Cerebellar nuclear complex (tissue), 1 donor: ENCODE data around the gene NBPF3.

Experiments used
- DNase-seq, 2 experiments: peaks; one replicate each; lab custom pipeline; 2025; lab: John Stamatoyannopoulos, UW

The NBPF3 gene

DNA sequence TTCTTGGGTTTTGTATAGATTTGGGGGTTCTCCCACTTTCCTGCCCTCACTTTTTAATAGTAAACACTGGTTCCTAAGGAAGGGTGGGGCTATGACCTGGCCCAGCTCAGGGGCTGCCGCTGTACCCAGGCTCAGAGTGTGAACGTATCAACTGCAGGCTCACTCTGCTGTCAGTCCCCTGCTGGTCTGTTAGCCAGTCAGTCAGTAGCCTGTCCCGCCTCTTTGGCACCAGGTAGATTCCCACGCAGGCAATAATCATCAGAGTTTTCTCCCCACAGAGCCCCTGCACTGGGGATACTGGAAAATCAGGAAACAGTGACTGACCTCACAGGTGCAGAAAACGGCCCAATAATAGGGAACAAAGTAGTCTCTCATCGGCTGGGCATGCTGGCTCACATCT is 54.3 kb downstream of the NBPF3 start:
- DNase-seq, result no peak

DNA sequence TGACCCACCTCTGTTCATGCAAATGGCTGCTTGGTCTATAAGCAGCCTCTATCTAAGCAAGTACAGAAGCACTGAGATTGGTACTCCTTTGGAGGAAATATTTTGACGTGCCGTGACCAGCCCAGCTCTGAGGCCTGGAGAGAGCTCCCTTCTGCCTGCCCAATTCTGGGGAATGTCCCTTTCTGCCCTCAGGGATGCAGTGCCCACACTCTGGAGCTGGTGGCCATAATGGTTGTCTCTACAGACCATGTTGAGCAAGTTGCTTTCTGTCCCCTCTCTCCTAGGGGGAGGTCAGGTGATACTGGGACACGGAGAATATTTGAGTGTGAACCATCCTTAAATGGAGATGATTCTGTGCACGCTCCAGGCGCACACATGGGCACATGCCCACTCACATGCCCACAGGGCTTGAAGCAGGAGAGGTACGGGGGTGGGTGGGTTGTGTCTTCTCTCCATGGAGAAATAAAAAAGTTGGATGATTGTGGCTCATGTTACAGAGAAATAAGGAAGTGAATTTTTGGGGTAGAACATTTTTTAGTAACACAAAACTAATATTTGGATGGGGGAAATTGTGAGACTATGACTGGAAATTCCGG is 55.4 kb downstream of the NBPF3 start:
- DNase-seq, result no peak

DNA sequence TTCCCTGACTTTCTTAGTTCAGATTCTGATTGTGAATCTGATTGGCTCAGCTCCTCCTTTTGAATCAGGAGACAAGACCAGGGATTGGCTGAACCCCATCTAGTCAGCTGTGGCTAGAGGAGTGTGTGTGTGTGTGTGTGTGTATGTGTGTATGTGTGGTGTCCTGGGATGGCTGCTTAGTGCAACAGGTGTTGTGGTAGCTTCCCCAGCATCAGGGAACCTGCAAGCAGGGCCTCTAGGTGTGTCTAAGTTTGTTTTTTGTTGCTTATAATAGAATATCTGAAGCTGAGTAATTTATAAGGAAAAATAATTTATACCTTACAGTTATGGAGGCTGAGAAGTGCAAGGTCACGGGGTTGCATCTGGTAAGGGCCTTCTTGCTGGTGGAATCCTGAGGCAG is 56.1 kb downstream of the NBPF3 start:
- no peak for DNase-seq

DNA sequence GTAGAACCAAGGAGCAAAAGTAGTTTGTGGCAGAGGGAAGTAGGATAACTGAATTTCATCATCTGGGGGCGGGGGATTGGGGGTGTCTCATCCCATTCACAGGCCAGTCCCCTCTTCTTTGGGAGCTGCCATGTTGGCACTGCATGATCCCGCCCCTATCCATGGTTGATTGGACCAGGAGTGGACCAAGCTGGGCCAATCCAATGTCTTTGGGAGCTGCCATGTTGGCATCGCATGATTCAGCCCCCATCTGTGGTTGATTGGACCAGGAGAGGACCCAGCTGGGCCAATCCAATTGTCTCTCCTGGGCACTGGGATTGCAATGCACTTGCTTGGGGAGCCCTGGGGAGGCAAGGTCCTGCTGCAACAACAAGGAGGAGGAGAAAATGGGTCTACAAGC is 56.9 kb downstream of the NBPF3 start:
- no peak for DNase-seq

DNA sequence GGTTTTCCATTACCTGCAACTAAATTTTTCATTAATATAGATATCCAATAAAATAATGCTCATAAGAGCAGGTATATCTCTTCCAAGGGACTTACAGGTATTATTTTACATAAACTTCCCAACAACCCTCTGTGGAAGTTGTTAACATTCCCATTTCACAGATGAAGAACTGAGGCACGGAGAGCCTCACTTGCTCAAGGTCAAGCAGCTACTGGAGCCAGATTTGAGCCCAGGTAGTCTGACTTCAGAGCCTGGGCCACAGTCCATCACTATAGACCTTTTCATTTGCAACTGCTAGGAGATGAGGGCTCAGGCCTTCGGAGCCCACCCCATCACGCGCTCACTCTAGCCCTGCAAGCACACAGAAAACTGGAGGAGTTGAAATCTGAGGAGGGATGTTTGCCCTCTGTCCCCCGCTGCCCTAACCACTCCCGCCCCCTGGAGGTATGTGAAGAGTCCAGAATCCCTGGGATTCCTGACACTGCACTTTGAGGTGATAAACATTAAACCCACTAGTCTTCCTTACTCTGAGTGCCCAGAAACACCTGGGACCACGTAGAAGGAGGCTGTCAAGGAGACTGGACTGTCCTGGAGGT is 57.6 kb downstream of the NBPF3 start:
- DNase-seq, result no peak

DNA sequence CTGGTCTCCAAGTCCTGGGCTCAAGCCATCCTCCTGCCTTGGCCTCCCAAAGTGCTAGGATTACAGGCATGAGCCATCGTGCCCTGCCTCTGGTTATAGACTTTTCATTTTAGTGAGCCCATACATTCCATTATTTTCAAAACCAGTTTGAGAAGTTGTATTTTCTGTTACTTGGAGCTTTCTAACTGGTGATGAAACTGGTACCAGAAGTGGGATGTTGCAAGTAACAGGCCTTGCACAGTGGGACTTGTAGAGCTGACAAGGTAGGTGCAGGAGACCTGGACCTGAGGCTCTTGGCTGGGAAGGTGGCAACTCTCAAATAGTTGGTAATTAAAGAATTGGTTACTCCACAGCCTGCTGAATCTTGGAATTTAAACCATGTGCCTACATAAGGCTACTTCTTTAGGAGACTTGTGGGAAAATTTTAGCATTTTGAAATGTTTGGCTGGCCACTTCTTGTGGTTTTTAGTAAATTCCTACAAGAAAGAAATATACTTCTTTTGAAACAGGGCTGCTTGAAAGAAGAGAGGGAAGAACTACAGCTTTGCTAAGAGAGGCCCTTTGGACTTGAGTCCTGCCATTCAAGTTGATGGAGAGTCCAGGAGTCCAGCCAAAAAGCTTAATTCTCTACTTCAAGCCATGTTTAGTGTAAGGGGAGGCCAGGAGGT is 59.5 kb downstream of the NBPF3 start:
- no peak for DNase-seq

DNA sequence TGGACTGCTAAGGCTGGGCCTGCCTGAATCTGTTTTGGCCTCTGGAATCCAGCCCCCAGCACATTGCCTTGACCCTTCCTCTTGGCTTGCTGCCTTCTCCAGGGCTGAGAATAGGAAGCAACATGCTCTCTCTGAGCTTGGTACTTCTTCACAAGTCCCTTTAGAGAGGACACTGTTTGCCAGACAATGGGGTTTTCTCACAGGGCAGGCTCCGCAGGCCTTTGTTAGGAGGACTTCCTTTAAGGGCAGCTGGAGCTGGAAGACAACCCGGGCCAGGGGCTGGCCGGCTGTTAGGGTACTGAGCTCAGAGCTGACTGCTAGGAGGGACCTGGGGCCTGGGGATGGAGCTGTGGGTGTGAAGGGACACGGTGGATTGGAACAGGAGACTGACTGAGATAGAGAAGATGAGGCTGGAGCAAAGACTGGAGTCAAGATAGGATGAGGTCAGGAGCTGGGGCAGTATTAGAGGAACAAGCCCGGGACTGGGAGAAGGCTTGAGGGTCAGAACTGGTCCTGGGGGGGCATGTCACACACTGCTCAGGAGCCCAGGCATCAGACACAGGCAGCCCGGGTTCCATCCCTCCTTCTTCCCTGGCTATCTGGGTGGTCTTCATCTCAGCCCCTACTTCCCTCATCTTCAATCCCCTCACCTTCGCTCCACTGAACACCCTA is 63.9 kb downstream of the NBPF3 start:
- no peak for DNase-seq

DNA sequence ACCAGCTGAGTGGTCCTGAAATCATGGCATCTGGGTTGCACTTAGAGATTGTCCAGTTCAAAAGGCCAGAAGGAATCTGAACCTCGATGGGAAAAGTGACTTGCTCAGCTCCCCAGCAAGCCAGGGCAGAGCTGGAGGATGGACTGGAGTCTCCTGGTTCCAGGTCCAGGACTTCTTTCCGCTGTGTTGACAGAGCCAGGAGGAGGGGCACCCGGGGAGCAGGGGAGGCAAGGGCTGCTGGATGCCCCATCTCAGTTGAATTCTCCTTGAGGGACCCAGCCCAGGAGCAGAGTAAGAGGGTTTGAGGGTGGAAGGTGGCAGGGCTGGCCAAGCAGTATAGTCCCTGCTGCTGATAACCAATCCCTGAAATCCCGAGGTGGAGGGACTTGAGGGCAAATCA is 66.9 kb downstream of the NBPF3 start:
- DNase-seq, result no peak

DNA sequence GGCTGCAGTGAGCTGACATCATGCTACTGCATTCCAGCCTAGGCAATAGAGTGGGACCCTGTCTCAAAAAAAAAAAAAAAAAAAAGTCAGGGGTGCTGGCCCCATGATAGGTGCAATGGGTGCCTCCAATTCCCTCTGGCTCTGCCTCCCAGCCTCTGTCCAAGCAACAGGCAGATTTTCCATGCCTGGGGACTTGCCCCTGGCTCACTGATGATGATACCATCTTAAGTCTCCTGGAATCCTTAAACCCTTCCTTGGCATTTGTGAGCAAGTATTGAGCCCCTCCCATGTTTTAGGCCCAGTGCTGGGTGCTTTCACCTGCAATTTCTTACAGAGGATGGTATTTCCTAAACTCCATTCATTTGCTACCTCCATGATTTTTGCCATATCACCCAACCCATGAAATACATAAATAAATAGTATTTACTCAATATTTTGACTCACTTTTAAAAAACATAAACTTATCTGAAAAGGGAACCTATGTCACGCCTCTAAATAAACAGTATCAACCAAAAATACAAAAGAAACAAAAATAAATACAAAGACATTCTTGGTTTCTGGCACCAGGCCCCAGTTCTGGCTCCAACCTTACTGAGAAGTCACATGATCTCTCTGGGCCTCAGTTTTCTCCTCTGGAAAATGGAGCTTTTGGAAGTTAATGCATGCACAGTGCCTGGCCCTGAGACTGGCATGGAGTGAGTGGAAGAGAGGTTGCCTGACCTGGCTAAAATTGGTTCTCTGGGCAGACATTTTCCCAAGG is 67.8 kb downstream of the NBPF3 start:
- no peak for DNase-seq

DNA sequence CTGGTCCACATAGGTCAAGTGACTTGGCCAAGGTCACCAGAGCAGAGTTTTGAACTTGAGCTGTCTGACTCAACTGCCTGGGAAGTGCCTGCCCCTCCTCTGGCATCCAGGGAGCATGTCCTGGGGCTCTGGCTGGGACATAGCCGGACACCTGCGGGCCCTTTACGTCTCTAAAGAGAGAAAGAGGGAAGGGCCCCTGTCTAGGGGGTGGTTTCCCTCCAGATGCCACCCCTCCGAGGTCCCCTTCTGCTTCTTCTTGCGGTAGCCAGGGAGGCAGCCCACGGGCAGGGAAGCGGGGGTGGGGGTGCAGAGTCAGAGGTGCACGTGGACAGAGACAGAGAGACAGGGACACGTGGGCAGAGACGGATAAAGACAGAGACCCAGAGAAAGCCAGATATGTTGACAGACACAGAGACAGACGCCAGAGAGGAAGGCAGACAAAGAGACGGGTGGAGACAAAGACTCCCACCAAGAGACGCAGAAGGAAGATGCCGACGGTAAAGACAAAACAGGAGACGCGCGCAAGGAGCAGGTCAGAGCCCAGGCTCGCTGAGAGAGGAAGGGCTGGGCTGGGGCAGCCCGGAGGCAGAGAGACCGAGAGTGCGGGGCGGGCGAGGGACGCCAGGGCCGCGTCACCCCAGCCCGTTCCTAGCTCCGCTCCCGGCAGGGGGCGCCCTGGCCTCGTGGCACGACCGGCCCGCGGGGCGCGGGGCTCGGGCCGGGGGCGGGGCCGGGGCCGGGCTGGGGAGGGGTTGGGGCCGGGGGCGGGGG is 68.8 kb downstream of the NBPF3 start:
- DNase-seq, result no peak

DNA sequence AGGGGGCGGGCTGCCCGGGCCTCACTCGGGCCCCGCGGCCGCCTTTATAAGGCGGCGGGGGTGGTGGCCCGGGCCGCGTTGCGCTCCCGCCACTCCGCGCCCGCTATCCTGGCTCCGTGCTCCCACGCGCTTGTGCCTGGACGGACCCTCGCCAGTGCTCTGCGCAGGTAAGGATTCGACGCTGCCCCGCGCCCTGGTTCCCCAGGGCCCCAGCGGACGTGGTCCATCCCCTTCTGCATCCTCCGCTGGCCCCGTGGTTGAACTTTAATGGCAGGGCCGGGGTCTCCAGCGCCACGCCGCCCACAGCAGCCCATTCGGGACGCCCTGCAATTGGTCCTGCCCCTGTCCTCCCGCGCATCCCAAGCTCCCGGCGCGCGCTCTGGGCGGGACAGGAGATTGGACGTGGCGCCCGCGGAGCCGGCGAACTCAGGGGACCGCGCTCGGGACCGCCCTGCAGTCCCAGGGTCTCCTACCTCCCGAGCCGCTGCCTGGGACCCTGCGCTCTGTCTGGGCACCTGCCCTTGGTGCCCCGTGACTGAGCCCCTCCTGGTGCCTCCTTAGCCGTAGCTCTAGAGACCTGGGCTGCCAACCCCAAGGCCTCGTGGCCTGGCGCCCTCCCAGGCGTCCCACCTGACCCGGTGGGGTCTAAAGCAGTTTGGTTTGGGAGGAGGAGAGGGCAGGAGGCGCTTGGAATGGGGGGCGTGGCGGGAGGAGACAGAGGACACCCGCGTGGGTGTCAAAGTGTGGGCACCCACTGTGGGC is 69.6 kb downstream of the NBPF3 start, which contains the start of gene ALPL:
Gene ALPL, plus strand, starts transcription at position 73 of the 762 bp plus-strand sequence. CDS start 44,659 bp downstream, outside the sequence.
- no peak for DNase-seq

DNA sequence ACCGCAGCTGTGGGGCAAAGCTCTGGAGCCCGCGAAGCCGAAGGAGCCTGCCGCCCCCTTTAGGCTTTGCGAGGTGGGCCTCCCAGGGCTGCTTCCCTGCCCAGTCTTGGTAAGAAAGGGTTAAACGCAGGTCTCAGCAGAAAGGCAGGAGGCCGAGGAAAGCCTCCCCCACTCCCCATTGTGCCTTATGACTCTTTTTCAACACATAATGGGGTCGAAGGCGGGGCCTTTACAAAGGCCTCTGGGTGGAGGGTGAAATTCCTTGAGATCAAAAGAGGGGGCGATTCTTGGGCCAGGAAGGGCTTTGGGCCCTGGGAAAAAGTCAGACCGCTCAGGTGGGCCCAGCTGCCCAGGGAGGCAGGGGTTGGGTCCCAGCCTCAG is 70.2 kb downstream of the NBPF3 start:
- DNase-seq, result no peak

DNA sequence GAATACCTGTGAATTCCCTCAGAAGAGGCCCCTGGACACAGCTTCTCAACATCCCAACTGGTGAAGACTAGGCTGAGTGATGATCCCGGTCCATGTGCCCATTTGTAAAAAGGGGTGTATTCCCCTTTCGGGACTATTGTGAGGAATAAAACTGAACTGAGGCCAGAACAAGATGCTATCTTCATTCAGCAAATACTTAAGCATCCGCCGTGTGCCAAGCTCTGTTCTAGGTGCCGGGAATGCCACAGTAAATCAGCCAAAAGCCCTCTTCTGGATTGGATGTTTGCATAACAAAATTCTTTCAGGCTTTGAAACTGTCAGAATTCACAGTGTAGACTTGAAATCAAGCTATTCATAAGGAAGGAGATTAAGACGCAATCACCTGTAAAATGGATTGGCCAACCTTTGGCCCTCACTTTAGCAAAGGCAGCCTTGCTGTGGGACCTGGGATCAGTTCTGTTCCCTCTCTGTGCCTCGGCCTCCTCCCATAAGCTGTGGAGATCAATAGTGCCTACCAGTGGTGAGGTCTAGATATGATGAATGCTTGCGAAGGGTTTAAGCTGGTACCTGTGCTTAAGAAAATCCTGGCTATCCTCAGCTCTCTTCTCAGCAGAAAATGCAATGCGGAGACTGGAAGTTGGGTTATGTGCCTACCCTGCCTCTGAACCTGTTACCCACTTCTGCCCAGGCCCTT is 71.1 kb downstream of the NBPF3 start:
- no peak for DNase-seq

DNA sequence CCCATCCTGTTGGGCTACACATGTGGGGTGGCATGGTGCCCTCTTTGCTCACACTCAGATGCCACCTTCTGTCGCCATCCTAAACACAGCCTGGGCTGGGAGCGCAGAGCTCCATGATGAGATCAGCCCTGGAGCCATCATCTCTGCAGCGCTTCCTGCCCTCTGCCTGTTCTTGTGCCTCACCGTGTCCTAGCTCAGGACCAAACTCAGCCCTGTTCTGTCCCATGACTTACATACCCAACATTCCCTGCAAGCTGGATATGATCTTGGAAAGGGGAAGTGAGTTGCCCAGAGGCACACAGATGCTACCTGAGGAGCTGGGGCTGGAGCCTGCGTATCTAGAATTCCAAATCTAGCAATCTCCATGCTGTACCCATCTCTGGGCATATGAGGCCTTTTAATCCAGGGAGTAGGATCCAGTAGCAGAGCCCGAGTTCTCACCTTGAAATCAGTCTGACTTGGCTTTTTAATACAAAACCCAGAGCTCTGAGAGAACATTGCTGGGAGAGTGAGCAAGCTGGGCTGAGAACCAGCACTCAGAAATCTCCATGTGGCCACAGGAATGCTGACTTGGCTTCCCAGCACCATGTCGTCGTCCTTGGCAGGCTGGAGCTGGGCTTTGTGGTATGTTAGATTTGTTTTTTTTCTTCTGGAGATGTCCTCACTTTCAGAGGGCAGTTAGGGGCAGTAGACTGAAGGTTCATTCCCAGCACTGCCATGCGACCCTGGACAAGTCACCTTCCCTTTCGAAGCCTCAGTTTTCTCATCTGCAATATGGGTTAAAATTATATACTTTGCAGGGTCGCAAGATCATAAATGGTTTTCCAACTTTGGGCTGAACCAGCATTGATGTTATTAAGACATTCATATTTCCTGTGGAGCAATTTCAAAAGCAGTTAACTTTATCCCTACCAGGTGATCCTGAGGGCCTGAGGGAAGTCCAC is 71.9 kb downstream of the NBPF3 start:
- no peak for DNase-seq

DNA sequence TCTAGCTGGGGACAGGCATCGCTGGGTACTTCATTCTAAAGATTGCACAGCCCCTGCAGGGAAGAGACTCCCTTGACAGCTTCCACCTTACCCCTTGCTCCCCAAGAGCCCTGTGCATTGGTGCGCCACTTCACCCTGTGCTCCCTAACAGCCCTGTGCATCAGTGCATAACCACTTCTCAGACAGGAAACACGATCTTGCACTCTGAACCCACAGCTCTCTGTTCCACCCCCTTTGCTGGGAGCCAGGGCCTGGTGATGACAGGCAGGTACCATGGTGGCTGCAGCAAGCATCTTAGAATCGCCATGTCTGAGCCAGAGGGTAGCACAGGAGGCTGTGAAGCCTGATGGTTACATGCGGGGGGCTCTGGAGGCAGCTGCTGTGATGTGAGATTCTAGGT is 74.3 kb downstream of the NBPF3 start:
- no peak for DNase-seq

DNA sequence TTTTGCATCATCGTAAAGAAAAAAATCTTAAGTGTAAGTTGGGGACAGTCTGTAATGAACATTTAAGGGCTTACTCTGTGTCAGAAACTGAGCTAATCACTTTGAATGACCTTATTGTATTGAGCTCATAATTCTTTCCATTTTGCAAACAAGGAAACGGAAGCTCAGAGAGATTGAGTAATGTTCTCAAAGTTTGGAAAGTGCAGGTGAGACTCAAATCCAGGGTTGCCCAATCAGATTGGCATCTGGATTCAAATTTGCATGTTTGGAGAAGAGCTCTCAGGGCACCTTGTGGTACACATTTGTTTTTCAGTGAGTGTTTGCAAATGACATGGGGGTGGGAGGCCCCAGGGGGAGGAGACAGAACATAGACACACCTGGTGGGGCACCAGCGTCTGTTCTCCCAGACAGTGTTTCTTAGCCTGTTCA is 77.2 kb downstream of the NBPF3 start:
- no peak for DNase-seq

DNA sequence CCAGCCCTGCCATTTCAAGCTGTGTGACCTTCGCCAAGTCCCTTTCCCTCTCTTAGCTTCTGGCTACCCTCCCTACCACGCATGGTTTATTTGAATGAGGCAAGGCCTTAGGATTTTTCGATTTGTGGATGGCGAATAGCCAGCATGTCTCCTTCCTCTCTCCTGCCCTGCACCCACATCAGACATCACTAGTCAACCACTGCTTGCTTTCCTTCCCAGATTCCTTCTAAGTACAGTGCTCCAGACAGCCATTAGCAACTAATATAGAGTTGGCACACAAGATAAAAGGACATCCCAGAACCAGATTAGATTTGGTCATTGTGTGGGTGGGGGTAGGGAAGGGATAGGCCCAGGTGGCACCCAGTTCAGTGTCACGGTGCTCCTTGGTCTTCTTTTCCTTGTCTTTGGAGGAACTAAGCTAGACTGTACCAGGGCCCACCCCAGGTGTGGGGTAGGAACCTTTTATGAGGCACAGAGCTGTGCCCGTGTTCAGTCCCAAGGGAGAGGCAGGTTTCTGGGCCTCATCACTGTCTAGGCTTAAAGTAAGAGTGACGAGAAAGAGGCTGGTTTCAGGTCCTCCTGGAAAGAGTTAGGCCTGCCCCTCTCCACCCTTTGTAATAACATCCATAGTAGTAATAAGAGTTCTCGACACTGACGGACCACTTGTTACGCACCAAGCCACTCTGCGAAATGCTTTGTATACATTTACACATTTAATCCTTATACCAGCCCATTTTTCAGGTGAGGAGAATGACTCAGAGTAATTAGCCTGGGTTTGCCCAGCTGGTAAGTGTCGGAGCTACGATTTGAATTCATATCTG is 77.9 kb downstream of the NBPF3 start:
- DNase-seq, result no peak
